Spleen (tissue), 7 donors: Measurements from ENCODE around the gene CCDC7.

ENCODE experiments used
- POLR2A ChIP-seq, 3 donors: fragments of 450-650 bp; IDR thresholded peaks; one replicate each; pipeline ENCODE4 v1.5.1; 2017; ENCODE audit warnings: antibody characterized with exemption in 3 of 3, mild to moderate bottlenecking in 1 of 3
- TF ChIP-seq, protein P1 (sequence below), 11 experiments: fragments of 200-600 bp in 7 of 11; fragments of 450-650 bp in 4 of 11; sonication (generic) in 4 of 11; IDR thresholded peaks in 8 of 11; conservative IDR thresholded peaks in 3 of 11; 1 replicate in 7 of 11; 2 replicates in 4 of 11; pipeline versions ENCODE4 v1.4.0 to v1.8.0; 2016 to 2021; ENCODE audit warnings: antibody characterized with exemption in 11 of 11, inconsistent platforms in 4 of 11, mild to moderate bottlenecking in 1 of 11
- donor health status: DM: no; HTN: no; CAD: no; lungs with moderate emphysema.
- donor health status: DM: no; HTN: no; CAD: no.
- donor health status: DM: no; HTN: no; CAD: no.

DNA sequence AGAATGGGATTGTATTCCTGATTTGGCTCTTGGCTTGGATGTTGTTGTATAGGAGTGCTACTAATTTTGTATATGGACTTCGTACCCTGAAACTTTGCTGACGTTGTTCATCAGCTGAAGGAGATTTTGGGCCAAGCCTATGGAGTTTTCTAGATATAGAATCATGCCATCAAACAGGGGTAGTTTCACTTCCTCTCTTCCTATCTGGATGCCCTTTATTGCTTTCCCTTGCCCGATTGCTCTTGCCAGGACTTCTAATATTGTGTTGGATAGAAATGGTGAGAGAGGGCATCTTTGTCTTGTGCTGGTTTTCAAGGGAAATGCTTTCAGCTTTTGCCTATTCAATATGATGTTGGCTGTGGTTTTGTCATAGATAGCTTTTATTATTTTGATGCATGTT lies 92.3 kb downstream of the CCDC7 start:
- TF ChIP-seq, protein P1, sequence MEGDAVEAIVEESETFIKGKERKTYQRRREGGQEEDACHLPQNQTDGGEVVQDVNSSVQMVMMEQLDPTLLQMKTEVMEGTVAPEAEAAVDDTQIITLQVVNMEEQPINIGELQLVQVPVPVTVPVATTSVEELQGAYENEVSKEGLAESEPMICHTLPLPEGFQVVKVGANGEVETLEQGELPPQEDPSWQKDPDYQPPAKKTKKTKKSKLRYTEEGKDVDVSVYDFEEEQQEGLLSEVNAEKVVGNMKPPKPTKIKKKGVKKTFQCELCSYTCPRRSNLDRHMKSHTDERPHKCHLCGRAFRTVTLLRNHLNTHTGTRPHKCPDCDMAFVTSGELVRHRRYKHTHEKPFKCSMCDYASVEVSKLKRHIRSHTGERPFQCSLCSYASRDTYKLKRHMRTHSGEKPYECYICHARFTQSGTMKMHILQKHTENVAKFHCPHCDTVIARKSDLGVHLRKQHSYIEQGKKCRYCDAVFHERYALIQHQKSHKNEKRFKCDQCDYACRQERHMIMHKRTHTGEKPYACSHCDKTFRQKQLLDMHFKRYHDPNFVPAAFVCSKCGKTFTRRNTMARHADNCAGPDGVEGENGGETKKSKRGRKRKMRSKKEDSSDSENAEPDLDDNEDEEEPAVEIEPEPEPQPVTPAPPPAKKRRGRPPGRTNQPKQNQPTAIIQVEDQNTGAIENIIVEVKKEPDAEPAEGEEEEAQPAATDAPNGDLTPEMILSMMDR (IDR thresholded peaks at IDR 0.05 in 8 of 11, conservative IDR thresholded peaks at IDR 0.05 in 3 of 11) = no peak
- no peak for TF ChIP-seq POLR2A (IDR thresholded peaks at IDR 0.05)
